ENCODE results near the gene FAM53B. TPM values are rescaled to one million over a fixed set of nuclear protein-coding genes. Genes with fewer than 3 reads are reported as not detected.

FAM53B gene
- polyA plus RNA-seq, 1 experiment = 3.9 TPM

GRCh38 chr10:124569623-124570470 lies 174.3 kb downstream of the FAM53B start:
- TF ChIP-seq CTCF (IDR thresholded peaks at IDR 0.05; ENCODE audit: insufficient read depth, low read depth, low read length) = no peak
- Histone ChIP-seq H3K27me3 (ENCODE audit: control insufficient read depth, insufficient read depth, low read length) (peaks cover 15% of the 10 kb centered on the region), H3K36me3 (ENCODE audit: control insufficient read depth, insufficient read depth, low read length) (no peaks in the 10 kb centered on the region), H3K4me3 (ENCODE audit: low read depth, low read length) (no peak overlapping the region)
- no peak for DNase-seq (ENCODE audit: low read depth)
- CTCF ChIA-PET = interaction anchor here (0.6 kb wide), 1 partner anchor 117 kb away, joined by 3 read pairs; no protein-coding TSS in a partner anchor
- POLR2A ChIA-PET = no interaction called here

Small RNA genes within 50 kb of the gene (small RNA-seq; reads per million reads assigned to genes)
- gene RF00019 (ENCODE audit: insufficient read length, low read depth, low replicate concordance) = not detected

Other genes starting within 250 kb of the FAM53B start
- gene EEF1AKMT2, start 47.5 kb upstream of the FAM53B start, polyA plus RNA-seq (2011; rRNA removed) = 8.0 and 14.3 TPM in 2 replicates
- gene ABRAXAS2, start 57.4 kb upstream of the FAM53B start, polyA plus RNA-seq (2011; rRNA removed) = 9.3 and 15.1 TPM in 2 replicates
- 9.3 and 15.9 TPM in 2 replicates for gene ZRANB1, start 197.7 kb upstream of the FAM53B start, polyA plus RNA-seq (2011; rRNA removed)

All from BJ (cell line).